ENCODE results near the gene HP1BP3.
A peak's percentile ranks its signal among the peaks of the same experiment; 100 is the strongest.

The HP1BP3 gene

GRCh38 chr1:20787029-20787839 is at the start of gene HP1BP3:
Gene HP1BP3, minus strand, starts transcription at chr1:20787307. Its CDS starts 6,867 bp downstream, at chr1:20780440.
- Mint-ChIP-seq H3K27ac (peak within 1 kb of the TSS; percentile 96), H3K4me1 (ENCODE audit: low read depth) (peaks cover 28% of the 10 kb centered on the region), H3K36me3 (ENCODE audit: low read depth) (peaks cover 14% of the 10 kb centered on the region), H3K9me3 (no peaks in the 10 kb centered on the region), H3K4me3 (peak within 1 kb of the TSS; percentile 100), H3K27me3 (no peaks in the 10 kb centered on the region)
- intact Hi-C loops (cut with micrococcal nuclease) = no loop called here

GRCh38 chr1:20836230-20836629 is 49.1 kb upstream of the HP1BP3 start:
- Mint-ChIP-seq H3K4me3 (no peak overlapping the region), H3K36me3 (ENCODE audit: low read depth) (peaks cover 61% of the 10 kb centered on the region), H3K27ac (no peak overlapping the region), H3K4me1 (ENCODE audit: low read depth) (no peaks in the 10 kb centered on the region), H3K27me3 (no peaks in the 10 kb centered on the region), H3K9me3 (no peaks in the 10 kb centered on the region)
- intact Hi-C loops (cut with micrococcal nuclease) = no loop called here

GRCh38 chr1:20834780-20835179 is 47.7 kb upstream of the HP1BP3 start:
- H3K9me3 Mint-ChIP-seq = no peaks in the 10 kb centered on the region
- H3K27ac Mint-ChIP-seq = no peak overlapping the region
- H3K36me3 Mint-ChIP-seq (ENCODE audit: low read depth) = peaks cover 48% of the 10 kb centered on the region
- H3K4me3 Mint-ChIP-seq = no peak overlapping the region
- intact Hi-C loops (cut with micrococcal nuclease) = no loop called here
- no peaks in the 10 kb centered on the region for H3K27me3 Mint-ChIP-seq
- H3K4me1 Mint-ChIP-seq (ENCODE audit: low read depth) = no peaks in the 10 kb centered on the region

DNA sequence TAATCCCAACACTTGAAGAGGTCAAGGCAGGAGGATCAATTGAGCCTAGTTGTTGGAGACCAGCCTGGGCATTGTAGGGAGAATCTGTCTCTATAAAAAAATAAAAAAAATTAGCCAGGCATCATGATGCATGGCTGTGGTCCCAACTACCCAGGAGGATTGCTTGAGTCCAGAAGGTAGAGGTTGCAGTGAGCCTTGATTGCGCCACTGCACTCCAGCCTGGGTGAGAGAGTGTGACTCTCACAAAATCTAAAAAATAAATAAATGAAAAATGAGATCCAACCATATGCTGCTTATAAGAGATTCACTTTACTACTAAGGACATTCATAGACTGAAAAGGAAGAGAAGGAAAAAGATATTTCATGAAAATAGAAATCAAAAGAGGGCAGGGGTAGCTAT is 47.1 kb upstream of the HP1BP3 start:
- H3K4me3 Mint-ChIP-seq = no peak overlapping the region
- peaks cover 44% of the 10 kb centered on the region for H3K36me3 Mint-ChIP-seq (ENCODE audit: low read depth)
- no peaks in the 10 kb centered on the region for H3K9me3 Mint-ChIP-seq
- intact Hi-C loops (cut with micrococcal nuclease) = no loop called here
- H3K4me1 Mint-ChIP-seq (ENCODE audit: low read depth) = no peaks in the 10 kb centered on the region
- H3K27me3 Mint-ChIP-seq = no peaks in the 10 kb centered on the region
- H3K27ac Mint-ChIP-seq = no peak overlapping the region

- intact Hi-C loops (cut with micrococcal nuclease) = no loop called here
- Mint-ChIP-seq H3K36me3 (ENCODE audit: low read depth) (peaks cover 48% of the 10 kb centered on the region), H3K27me3 (no peaks in the 10 kb centered on the region), H3K9me3 (no peaks in the 10 kb centered on the region), H3K4me3 (no peak overlapping the region), H3K27ac (no peak overlapping the region), H3K4me1 (ENCODE audit: low read depth) (no peaks in the 10 kb centered on the region)
Observed at GRCh38 chr1:20830378-20830777, 43.3 kb upstream of the HP1BP3 start.

- Mint-ChIP-seq H3K27me3 (no peaks in the 10 kb centered on the region), H3K4me1 (ENCODE audit: low read depth) (no peaks in the 10 kb centered on the region), H3K4me3 (no peak overlapping the region), H3K36me3 (ENCODE audit: low read depth) (peaks cover 48% of the 10 kb centered on the region), H3K27ac (no peak overlapping the region), H3K9me3 (no peaks in the 10 kb centered on the region)
- intact Hi-C loops (cut with micrococcal nuclease) = no loop called here
Observed at GRCh38 chr1:20829946-20830345, 42.8 kb upstream of the HP1BP3 start.

GRCh38 chr1:20829531-20829930 is 42.4 kb upstream of the HP1BP3 start:
- intact Hi-C loops (cut with micrococcal nuclease) = no loop called here
- Mint-ChIP-seq H3K4me1 (ENCODE audit: low read depth) (no peaks in the 10 kb centered on the region), H3K36me3 (ENCODE audit: low read depth) (peaks cover 48% of the 10 kb centered on the region), H3K9me3 (no peaks in the 10 kb centered on the region), H3K27ac (no peak overlapping the region), H3K27me3 (no peaks in the 10 kb centered on the region), H3K4me3 (no peak overlapping the region)

- Mint-ChIP-seq H3K27me3 (no peaks in the 10 kb centered on the region), H3K4me1 (ENCODE audit: low read depth) (no peaks in the 10 kb centered on the region), H3K36me3 (ENCODE audit: low read depth) (peaks cover 82% of the 10 kb centered on the region), H3K9me3 (peaks cover 11% of the 10 kb centered on the region), H3K4me3 (no peak overlapping the region), H3K27ac (no peak overlapping the region)
- intact Hi-C loops (cut with micrococcal nuclease) = no loop called here
Observed at GRCh38 chr1:20823845-20824244, 36.7 kb upstream of the HP1BP3 start.

DNA sequence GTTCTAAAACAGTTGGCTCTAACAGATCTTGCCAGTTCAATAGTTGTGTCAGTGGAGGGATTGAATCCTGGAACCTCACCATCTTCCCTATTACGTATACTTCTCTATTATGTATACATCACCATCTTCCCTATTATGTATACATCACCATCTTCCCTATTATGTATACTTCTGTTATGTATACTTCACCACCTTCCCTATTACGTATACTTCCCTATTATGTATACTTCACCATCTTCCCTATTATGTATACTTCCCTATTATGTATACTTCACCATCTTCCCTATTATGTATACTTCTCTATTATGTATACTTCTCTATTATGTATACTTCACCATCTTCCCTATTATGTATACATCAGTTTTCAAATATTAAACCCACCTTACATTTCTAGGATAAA is 34.4 kb upstream of the HP1BP3 start:
- Mint-ChIP-seq H3K36me3 (ENCODE audit: low read depth) (peaks cover 84% of the 10 kb centered on the region), H3K4me1 (ENCODE audit: low read depth) (no peaks in the 10 kb centered on the region), H3K27ac (no peak overlapping the region), H3K4me3 (no peak overlapping the region), H3K27me3 (no peaks in the 10 kb centered on the region), H3K9me3 (peaks cover 11% of the 10 kb centered on the region)
- intact Hi-C loops (cut with micrococcal nuclease) = no loop called here

DNA sequence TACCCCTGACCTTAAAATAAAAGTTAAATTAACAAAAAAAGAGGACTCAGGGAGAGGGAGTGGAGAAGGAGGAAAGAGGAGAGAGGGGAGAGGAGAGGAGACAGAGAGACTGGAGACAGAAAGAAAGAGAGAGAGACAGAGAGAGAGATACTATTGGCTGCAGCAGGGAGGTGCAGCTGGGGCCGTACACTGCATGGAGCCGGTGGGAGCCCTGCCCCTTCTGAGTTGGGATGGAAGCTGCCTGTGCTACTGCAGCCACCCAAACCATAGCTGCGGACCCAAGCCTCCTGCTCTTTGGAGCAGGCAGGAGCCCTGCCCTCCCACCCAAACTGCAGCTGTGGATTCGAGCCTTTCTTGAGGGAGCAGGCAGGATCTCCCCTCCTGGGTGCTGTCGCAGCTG is 32.7 kb upstream of the HP1BP3 start:
- Mint-ChIP-seq H3K27me3 (no peaks in the 10 kb centered on the region), H3K9me3 (peaks cover 11% of the 10 kb centered on the region), H3K4me3 (no peak overlapping the region), H3K27ac (no peak overlapping the region), H3K36me3 (ENCODE audit: low read depth) (peaks cover 70% of the 10 kb centered on the region), H3K4me1 (ENCODE audit: low read depth) (no peaks in the 10 kb centered on the region)
- intact Hi-C loops (cut with micrococcal nuclease) = no loop called here

- Mint-ChIP-seq H3K27ac (no peak overlapping the region), H3K9me3 (no peaks in the 10 kb centered on the region), H3K27me3 (no peaks in the 10 kb centered on the region)
Observed at GRCh38 chr1:20814534-20814871, 27.4 kb upstream of the HP1BP3 start.

DNA sequence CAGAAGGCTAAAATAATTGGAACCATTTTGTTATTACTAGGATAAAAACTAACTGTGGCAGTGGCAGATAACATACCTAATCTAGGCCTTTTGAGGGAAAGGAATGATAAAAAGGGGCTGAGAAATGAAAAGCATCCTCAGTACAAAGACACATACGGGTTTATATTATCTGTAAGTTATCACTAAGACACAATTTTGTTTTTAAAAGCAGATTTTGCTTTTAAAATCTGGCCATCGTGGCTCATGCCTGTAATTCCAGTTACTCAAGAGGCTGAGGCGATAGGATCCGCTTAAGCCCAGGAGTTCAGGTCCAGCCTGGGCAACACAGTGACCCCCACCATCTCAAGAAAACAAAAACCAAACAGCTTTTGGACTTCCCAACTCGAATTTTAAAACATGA is 24.8 kb upstream of the HP1BP3 start:
- no peaks in the 10 kb centered on the region for H3K4me1 Mint-ChIP-seq (ENCODE audit: low read depth)
- intact Hi-C loops (cut with micrococcal nuclease) = no loop called here
- H3K36me3 Mint-ChIP-seq (ENCODE audit: low read depth) = peaks cover 46% of the 10 kb centered on the region
- H3K27me3 Mint-ChIP-seq = no peaks in the 10 kb centered on the region
- no peaks in the 10 kb centered on the region for H3K9me3 Mint-ChIP-seq
- no peak overlapping the region for H3K27ac Mint-ChIP-seq
- H3K4me3 Mint-ChIP-seq = no peak overlapping the region

More at GRCh38 chr1:20814534-20814871, 27.4 kb upstream of the HP1BP3 start:
- no peaks in the 10 kb centered on the region for H3K4me1 Mint-ChIP-seq (ENCODE audit: low read depth)
- peaks cover 57% of the 10 kb centered on the region for H3K36me3 Mint-ChIP-seq (ENCODE audit: low read depth)
- no peak overlapping the region for H3K4me3 Mint-ChIP-seq
- intact Hi-C loops (cut with micrococcal nuclease) = no loop called here

DNA sequence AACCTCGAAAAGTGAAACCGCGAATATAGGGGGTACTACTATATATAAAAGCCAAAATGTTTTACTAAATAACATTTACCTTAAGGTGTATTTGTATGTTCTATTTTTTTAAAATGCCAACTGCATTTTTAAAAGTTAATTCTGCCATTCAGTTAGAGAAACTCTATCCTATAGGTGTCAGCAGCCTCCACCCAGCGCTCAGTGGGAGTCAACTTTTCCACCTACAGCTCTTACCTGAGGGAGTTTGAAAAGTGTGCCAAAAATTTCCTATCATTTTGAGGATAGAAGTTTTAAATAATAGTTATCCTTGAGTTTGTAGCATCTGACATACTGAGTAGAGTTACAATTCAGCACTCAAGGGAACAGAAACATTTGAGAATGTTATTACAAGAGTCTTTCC is 6.1 kb upstream of the HP1BP3 start:
- H3K4me3 Mint-ChIP-seq = no peak overlapping the region
- H3K9me3 Mint-ChIP-seq = no peaks in the 10 kb centered on the region
- no peak overlapping the region for H3K27ac Mint-ChIP-seq
- H3K27me3 Mint-ChIP-seq = no peaks in the 10 kb centered on the region
- peaks cover 2% of the 10 kb centered on the region for H3K4me1 Mint-ChIP-seq (ENCODE audit: low read depth)
- no peaks in the 10 kb centered on the region for H3K36me3 Mint-ChIP-seq (ENCODE audit: low read depth)
- intact Hi-C loops (cut with micrococcal nuclease) = no loop called here

DNA sequence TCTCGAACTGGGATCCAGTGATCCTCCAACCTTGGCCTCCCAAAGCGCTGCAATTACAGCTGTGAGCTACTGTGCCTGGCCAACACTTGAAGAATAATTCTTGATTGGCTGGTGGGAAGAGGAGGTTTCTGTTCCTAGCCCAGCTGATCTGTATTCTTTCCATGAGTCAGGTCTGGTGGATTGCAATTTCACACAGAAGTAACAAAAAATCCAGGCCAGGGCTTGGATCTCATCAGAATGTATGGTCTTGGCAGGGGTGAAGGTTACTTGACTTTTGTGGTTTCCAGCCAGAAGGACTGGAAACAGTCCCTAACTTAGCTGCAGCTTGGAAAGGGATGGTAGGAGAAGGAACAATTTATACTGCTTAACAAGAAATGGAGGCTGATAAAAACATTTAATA is 5.1 kb upstream of the HP1BP3 start:
- no peaks in the 10 kb centered on the region for H3K9me3 Mint-ChIP-seq
- intact Hi-C loops (cut with micrococcal nuclease) = no loop called here
- H3K27ac Mint-ChIP-seq = no peak overlapping the region
- no peaks in the 10 kb centered on the region for H3K27me3 Mint-ChIP-seq
- H3K36me3 Mint-ChIP-seq (ENCODE audit: low read depth) = no peaks in the 10 kb centered on the region
- no peak overlapping the region for H3K4me3 Mint-ChIP-seq
- H3K4me1 Mint-ChIP-seq (ENCODE audit: low read depth) = peaks cover 8% of the 10 kb centered on the region

- H3K4me1 Mint-ChIP-seq (ENCODE audit: low read depth) = peaks cover 10% of the 10 kb centered on the region
- H3K27ac Mint-ChIP-seq = no peak overlapping the region
- H3K9me3 Mint-ChIP-seq = no peaks in the 10 kb centered on the region
- H3K4me3 Mint-ChIP-seq = no peak overlapping the region
- H3K27me3 Mint-ChIP-seq = no peaks in the 10 kb centered on the region
- H3K36me3 Mint-ChIP-seq (ENCODE audit: low read depth) = peaks cover 13% of the 10 kb centered on the region
- intact Hi-C loops (cut with micrococcal nuclease) = no loop called here
Observed at GRCh38 chr1:20790785-20791184, 3.7 kb upstream of the HP1BP3 start.

Measured in dendritic cell treated with granulocyte-macrophage colony-stimulating factor and Interleukin-4, amounts not matched to agents 40 ng/mL and 50 ng/mL, for 4 days (primary cell).